ENCODE data around the gene ATP6V0B. TPM values are rescaled to one million over a fixed set of nuclear protein-coding genes. Genes with fewer than 3 reads are reported as not detected.

ATP6V0B gene
- total and polyA plus RNA-seq, 2 donors (not counting 1 experiment from before 2014, with no cell fraction given) = 91.0 to 198 TPM

GRCh38 chr1:43957407-43958040 lies 17.2 kb upstream of the ATP6V0B start:
- Histone ChIP-seq H3K9me3 (ENCODE audit: control extremely low read depth in 1 of 3, control insufficient read depth in 2 of 3, insufficient read depth in 1 of 3, low read length in 2 of 3) (no peaks in the 10 kb centered on the region), H3K9ac (ENCODE audit: low read length) (no peak overlapping the region), H3K4me3 (ENCODE audit: control extremely low read depth in 1 of 5, extremely low read depth in 1 of 5, insufficient read depth in 1 of 5, low read depth in 2 of 5, low read length in 4 of 5) (no peak overlapping the region), H3K4me2 (replicated peaks; ENCODE audit: low read depth, low read length, poor library complexity, severe bottlenecking) (no peak overlapping the region), H3K27ac (ENCODE audit: low read length in 2 of 2) (no peak overlapping the region), H3K4me1 (ENCODE audit: control insufficient read depth in 2 of 2, insufficient read depth in 2 of 2, low read length in 2 of 2) (no peaks in the 10 kb centered on the region), H4K20me1 (ENCODE audit: control insufficient read depth, insufficient read depth, low read length, poor library complexity, severe bottlenecking) (no peaks in the 10 kb centered on the region), H3K79me2 (ENCODE audit: control insufficient read depth, insufficient read depth, low read length) (peaks cover 18% of the 10 kb centered on the region), H3K36me3 (replicated peaks in 1 of 2; ENCODE audit: control extremely low read depth in 1 of 2, control insufficient read depth in 1 of 2, extremely low read depth in 1 of 2, insufficient read depth in 2 of 2, low read length in 1 of 2) (peaks cover 0 to 23% of the 10 kb centered on the region in 2 experiments), H3K27me3 (replicated peaks in 1 of 4; ENCODE audit: control extremely low read depth in 1 of 4, control insufficient read depth in 3 of 4, insufficient read depth in 4 of 4, low read length in 3 of 4) (no peaks in the 10 kb centered on the region), H2AFZ (ENCODE audit: insufficient read depth, low read depth, low read length, poor library complexity, severe bottlenecking) (no peak overlapping the region)
- no peaks in the 10 kb centered on the region for H3K9me3 Mint-ChIP-seq (ENCODE audit: insufficient read depth)
- POLR2A ChIA-PET = no interaction called here
- WGBS (ENCODE audit: insufficient coverage) = 96% methylated on average over 7 of the region's 7 CpGs
- ATAC-seq (ENCODE audit: low read depth) = no peak
- H3K4me3 Mint-ChIP-seq = no peak overlapping the region
- H3K27ac Mint-ChIP-seq = no peak overlapping the region
- no peaks in the 10 kb centered on the region for H3K4me1 Mint-ChIP-seq
- DNase-seq = no peak
- no peak for TF ChIP-seq EZH2 (IDR thresholded peaks at IDR 0.05; ENCODE audit: borderline replicate concordance, insufficient read depth, low read depth, low read length, poor library complexity, severe bottlenecking)
- no peak for TF ChIP-seq CTCF (IDR thresholded peaks at IDR 0.05)
- CTCF ChIA-PET = no interaction called here
- intact Hi-C loops (cut with micrococcal nuclease) = no loop called here
- H3K27me3 Mint-ChIP-seq = no peaks in the 10 kb centered on the region

- TF ChIP-seq EZH2 (IDR thresholded peaks at IDR 0.05; ENCODE audit: borderline replicate concordance, insufficient read depth, low read depth, low read length, poor library complexity, severe bottlenecking) (no peak), CTCF (IDR thresholded peaks at IDR 0.05) (no peak)
- no peaks in the 10 kb centered on the region for H3K27me3 Mint-ChIP-seq
- ChIA-PET CTCF (no interaction called here), POLR2A (no interaction called here)
- WGBS (ENCODE audit: insufficient coverage) = 97% methylated on average over 5 of the region's 9 CpGs
- Histone ChIP-seq H3K27me3 (replicated peaks in 1 of 4; ENCODE audit: control extremely low read depth in 1 of 4, control insufficient read depth in 3 of 4, insufficient read depth in 4 of 4, low read length in 3 of 4) (no peaks in the 10 kb centered on the region), H3K27ac (ENCODE audit: low read length in 2 of 2) (no peak overlapping the region), H3K4me3 (ENCODE audit: control extremely low read depth in 1 of 5, extremely low read depth in 1 of 5, insufficient read depth in 1 of 5, low read depth in 2 of 5, low read length in 4 of 5) (no peak overlapping the region), H3K4me2 (replicated peaks; ENCODE audit: low read depth, low read length, poor library complexity, severe bottlenecking) (no peak overlapping the region), H4K20me1 (ENCODE audit: control insufficient read depth, insufficient read depth, low read length, poor library complexity, severe bottlenecking) (no peaks in the 10 kb centered on the region), H3K4me1 (ENCODE audit: control insufficient read depth in 2 of 2, insufficient read depth in 2 of 2, low read length in 2 of 2) (no peaks in the 10 kb centered on the region), H3K9me3 (ENCODE audit: control extremely low read depth in 1 of 3, control insufficient read depth in 2 of 3, insufficient read depth in 1 of 3, low read length in 2 of 3) (no peaks in the 10 kb centered on the region), H3K36me3 (replicated peaks in 1 of 2; ENCODE audit: control extremely low read depth in 1 of 2, control insufficient read depth in 1 of 2, extremely low read depth in 1 of 2, insufficient read depth in 2 of 2, low read length in 1 of 2) (peaks cover 0 to 23% of the 10 kb centered on the region in 2 experiments), H3K9ac (ENCODE audit: low read length) (no peak overlapping the region), H2AFZ (ENCODE audit: insufficient read depth, low read depth, low read length, poor library complexity, severe bottlenecking) (no peak overlapping the region), H3K79me2 (ENCODE audit: control insufficient read depth, insufficient read depth, low read length) (peaks cover 8% of the 10 kb centered on the region)
- DNase-seq = no peak
- no peaks in the 10 kb centered on the region for H3K9me3 Mint-ChIP-seq (ENCODE audit: insufficient read depth)
- no peak overlapping the region for H3K4me3 Mint-ChIP-seq
- no peak for ATAC-seq (ENCODE audit: low read depth)
- H3K4me1 Mint-ChIP-seq = no peaks in the 10 kb centered on the region
- no peak overlapping the region for H3K27ac Mint-ChIP-seq
- intact Hi-C loops (cut with micrococcal nuclease) = no loop called here
These were observed 16.2 kb upstream of the ATP6V0B start for GRCh38 chr1:43958351-43959255.

Data from B cell (primary cell).